GM21390 (cell line): ENCODE data around the gene NPIPA5.
"Not testable (repeated sequence)": the region's sequence is repeated elsewhere in the genome, so short reads cannot be mapped to it uniquely, and the experiment has no call there.

Experiments used
- ATAC-seq: cut with Tn5 transposase; IDR thresholded peaks from one replicate; pipeline ENCODE4 v1.9.1; 2021; ENCODE audit not compliant: unreplicated experiment

The NPIPA5 gene

DNA sequence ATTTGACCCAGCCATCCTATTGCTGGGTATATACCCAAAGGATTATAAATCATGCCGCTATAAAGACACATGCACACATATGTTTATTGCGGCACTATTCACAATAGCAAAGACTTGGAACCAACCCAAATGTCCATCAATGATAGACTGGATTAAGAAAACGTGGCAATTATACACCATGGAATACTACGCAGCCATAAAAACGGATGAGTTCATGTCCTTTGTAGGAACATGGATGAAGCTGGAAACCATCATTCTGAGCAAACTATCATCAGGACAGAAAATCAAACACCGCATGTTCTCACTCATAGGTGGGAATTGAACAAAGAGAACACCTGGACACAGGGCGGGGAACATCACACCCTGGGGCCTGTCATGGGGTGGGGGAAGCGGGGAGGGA lies 14.9 kb upstream of the NPIPA5 start:
- ATAC-seq, result not testable (repeated sequence)

DNA sequence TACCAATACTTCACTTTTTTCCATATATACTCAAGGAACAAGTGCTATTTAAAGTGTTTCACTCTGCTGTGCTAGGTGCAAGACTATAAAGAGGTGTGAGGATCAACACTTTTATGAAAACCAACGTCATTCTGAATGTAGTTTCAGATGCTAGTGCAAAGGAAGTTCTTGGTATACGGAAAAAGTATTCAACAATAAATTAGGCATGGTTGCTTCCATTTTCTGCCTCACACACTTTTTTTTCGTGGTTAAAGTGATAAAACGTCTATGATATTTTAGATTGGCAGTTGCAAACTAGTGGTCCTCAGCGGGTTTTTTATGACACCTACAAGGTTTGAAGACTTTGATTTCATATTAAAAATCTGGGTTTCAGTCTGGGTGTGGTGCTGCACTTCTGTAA lies 11.8 kb upstream of the NPIPA5 start:
- ATAC-seq, result not testable (repeated sequence)

DNA sequence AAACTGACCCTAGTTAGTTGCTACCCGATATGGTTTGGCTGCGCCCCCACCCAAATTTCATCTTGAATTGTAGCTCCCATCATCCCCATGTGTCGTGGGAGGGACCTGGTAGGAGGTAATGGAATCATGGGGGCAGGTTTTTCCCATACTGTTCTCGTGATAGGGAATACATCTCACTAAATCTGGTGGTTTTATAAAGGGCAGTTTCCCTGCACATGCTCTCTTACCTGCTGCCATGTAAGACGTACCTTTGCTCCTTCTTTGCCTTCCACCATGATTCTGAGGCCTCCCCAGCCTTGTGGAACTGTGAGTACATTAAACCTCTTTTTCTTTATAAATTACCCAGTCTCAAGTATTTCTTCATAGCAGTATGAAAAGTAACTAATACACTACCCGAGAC lies 10.0 kb upstream of the NPIPA5 start:
- not testable (repeated sequence) for ATAC-seq

DNA sequence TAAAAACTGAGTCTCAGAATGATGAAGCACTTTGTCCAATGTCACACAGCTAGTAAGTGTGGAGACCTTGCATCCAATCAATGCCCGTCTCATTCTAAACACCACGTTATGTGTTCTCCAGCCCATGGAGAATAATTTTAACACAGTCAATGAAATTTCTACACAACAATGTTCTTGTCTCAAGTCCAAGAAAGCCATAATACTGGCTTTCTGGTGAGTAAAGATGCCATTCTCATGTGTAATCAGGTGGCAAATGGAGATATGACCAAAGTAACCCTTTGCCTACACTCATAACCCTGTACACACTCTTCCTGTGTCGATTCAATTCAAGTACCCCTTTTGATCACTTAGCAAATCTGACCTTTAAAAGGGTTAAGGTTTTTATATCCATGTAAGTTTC lies 4.7 kb upstream of the NPIPA5 start:
- ATAC-seq, result not testable (repeated sequence)

DNA sequence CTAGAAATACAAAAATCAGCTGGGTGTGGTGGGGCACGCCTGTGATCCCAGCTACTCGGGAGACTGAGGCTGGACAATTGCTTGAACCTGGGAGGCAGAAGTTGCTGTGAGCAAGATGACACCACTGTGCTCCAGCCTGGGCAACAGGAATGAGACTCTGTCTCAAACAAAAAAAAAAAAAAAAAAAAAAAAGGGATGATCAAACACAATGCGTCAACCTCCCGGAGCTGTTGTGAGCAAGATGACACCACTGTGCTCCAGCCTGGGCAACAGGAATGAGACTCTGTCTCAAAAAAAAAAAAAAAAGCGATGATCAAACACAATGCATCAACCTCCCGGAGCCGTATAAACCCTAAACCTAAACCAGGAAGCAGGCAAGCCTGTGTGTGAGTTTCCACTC lies 20.6 kb downstream of the NPIPA5 start:
- ATAC-seq, result not testable (repeated sequence)

DNA sequence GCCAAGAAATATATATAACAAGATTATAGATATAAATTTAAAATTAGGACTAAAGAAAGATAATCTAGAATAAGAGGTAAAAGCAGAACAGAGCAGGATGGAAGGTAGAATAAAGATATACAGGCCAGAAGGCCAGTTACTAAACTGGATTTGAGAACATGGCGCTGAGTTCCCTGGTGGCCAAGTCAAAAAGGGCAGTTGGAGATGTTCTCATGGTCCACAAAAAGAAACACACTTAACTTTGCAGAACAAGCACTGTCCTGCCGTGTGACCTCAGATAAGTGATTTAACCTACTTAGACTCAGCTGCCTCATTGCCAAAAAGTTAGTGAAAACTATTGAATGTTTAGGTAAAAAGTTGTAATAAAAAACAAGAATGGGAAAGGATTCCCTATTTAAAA lies 23.2 kb downstream of the NPIPA5 start:
- not testable (repeated sequence) for ATAC-seq

DNA sequence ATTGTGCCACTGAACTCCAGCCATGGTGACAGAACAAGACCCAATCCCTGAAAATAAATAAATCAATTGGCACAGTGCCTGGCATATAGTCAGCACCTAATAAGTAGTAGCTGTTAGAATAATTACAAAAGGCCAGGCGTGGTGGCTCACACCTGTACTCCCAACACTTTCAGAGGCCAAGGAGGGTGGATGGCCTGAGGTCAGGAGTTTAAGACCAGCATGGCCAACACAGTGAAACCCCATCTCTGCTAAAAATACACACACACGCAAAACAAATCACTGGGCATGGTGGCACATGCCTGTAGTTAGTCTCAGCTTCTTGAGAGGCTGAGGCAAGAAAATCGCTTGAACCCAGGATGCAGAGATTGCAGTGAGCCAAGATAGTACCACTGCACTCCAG lies 25.2 kb downstream of the NPIPA5 start:
- not testable (repeated sequence) for ATAC-seq

DNA sequence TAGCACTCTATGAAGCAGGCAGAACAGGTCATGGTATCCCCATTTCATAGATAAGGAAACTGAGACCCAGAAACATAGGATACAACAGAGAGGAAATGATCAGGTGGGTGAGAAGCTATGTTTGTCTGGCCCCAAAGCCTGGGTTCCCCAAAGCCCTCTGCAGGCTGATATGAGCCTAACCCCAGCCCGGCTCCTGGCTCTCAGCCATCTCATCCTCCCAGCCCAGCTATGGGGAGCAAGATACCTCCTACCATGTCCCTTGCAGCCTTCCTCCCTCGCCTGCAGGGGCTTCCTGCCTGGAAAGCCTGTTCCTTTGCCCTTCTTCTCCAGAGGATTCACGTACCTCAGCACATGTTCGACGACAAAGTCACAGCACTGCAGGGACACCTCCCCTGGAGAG lies 26.3 kb downstream of the NPIPA5 start:
- not testable (repeated sequence) for ATAC-seq

DNA sequence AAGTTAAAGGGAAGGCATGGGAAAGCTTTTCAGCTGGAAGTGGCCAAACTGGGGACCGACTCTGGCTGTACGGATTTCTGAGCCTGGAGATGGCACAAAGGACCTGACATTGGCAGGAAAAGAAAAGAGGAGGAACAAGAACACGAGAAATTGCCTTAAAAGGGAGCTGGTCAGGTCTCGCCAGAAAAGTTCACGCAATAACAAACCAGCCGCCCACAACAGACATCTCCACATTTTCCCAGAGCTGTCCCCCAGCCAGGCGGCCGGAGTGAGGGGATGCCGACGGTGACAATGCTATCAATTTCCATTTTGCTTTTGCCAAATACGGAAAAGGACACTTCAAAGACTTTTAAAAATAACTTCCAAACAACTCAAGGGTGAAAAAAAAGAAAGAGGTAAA lies 26.8 kb downstream of the NPIPA5 start:
- ATAC-seq, result not testable (repeated sequence)

DNA sequence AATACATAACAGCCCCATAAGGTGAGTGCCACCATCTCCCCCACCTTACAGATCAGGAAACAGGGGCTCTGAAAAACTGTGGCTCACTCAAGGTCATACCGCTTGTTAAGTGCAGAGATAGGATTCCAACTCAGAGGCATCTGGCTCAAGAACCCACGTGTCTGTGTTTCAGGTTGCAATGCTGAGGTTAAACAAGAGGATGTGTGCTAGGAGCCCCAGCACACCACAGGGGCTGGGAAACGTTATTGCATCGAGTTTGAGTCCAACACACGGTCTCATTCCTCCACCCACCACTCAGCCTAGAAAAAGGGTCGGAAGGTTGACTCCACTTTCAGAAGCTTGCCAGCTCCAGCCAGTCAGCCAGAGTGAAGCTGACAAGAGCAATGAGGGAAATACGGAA lies 29.4 kb downstream of the NPIPA5 start:
- ATAC-seq, result not testable (repeated sequence)

DNA sequence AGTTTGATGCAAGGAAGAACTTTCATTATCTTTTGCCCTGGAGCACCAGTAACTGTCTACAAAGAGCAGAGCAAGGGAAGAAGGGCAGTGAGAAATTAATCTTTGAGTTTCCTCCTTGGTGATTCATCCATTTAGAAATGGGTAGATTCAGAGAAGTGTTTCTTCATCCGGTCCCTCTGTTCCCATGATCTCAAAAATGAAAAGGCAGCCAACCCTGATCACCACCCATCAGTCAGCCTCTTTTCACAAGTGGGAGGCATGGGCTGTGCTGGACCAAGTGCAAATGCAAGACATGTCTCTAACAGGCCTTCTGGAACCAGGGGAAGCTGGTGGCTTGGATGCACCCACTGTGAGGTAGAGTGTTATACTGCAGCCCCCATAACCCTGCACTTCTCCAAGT lies 35.8 kb downstream of the NPIPA5 start:
- not testable (repeated sequence) for ATAC-seq

DNA sequence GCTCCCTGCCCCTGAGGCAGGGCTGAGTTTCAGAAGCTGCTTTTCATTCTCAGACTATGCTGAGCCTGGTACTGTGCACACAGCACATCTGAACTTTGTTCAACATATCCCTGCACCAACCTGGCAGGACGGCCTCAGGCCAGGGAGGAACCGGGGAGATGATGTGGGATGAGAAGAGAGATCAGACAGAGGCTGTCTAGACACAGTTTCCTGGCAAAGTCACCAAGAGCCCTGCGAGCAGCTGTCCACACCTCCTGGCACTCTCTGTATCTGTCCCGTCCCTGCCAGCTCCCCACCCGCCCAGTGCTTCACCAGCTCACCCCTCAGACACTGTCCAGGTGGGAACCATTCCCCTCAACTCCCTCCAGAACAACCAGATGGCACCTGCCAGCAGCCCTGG lies 39.1 kb downstream of the NPIPA5 start:
- ATAC-seq, result not testable (repeated sequence)

DNA sequence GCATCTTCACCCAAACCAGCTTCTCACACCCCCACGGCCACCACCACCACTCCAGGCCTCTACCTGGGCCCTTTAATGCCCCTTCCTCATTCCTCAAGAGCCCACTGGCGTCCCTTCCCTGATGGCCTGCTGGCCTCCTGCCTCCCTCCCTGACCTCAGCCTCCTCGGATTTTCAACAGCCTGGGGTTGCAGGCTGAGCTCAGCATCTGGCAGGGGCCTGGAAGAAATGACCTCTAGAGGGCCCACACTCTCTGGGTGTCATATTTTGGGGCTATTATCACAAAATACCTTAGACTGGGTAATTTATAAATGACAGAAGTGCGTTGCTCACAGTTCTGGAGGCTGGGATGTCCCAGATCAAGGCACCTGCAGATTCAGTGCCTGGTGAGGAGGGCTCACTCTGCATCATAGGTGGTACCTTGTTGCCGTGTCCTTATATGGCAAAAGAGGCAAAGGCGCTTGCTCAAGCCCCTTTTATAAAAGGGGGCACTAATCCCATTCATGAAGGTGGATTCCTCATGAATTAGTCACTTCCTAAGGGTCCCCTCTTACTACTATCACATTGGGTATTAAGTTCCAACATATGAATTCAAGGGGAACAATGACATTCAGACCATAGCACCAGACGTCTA lies 40.0 kb downstream of the NPIPA5 start:
- not testable (repeated sequence) for ATAC-seq

DNA sequence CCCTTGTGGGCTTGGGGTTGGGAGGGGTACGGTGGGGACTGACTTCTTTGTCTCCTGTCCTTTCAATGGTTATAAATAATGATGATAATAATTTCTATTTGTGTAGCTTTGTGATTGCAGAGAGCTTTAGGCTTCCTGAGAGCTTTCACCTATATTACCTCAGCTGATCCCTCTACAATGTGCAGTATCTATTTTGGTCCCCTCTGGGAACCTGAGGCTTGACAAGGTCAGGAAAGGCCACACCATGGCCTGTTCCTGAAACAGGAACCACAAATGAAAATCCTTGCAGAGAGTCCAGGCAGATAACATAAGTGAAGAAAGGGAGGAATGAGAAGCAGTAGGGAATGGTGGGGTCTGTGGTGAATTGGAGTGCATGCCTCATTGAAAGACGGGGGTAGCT lies 42.5 kb downstream of the NPIPA5 start:
- not testable (repeated sequence) for ATAC-seq

DNA sequence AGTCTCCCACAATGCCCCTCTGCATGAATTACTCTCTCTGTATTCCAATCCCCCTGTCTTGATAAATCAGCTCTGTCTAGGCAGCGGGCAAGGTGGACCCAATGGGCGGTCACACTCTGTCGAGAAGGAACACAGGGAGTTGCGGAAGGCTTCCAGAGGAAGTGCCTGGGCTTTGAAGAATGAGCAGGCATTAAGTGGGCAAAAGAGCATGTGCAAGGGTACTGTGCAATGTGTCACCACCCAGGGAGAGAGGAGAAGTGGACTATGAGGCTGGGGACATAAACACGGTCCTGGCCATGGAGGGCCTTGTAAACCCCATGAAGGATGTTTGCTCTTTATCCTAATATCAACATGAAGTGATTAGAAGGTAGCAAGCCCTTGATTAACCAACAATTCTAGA lies 44.1 kb downstream of the NPIPA5 start:
- ATAC-seq, result not testable (repeated sequence)

DNA sequence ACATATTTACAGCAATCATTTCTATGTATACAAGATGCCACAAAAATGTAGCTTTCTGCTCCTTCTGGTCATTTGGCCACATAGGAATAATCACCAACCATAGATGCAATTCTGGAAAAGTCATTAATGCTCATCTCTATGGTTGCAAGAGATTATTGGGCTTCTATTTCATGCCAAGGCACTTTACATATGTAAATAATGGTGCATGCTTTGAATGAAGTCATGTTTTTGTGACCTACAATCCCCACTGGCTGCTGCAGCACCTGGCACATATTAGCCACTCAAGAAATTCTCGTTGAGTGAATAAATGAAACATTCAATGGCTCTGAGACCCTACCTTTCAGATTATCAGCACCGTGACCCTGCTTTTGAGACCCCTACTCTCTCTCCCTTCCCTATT lies 47.1 kb downstream of the NPIPA5 start:
- ATAC-seq, result not testable (repeated sequence)

DNA sequence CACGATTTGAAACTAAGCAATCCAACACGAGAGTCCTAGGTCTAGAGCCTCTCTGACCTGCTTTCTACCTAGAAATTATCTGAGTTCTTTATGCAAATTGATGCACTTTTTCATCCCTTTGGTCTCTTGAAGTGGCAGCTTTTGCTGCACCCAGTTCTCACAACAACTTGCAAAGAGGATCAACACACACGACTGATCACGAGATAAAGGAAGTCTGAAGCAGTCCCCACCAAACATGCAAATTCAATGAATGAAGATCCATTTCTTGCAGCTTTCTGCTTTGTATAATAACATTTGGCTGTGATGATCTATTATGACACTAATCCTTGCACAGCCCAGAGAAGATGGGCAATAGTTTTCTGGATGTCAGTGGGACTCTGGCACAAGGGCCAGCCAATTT lies 53.1 kb downstream of the NPIPA5 start:
- not testable (repeated sequence) for ATAC-seq

DNA sequence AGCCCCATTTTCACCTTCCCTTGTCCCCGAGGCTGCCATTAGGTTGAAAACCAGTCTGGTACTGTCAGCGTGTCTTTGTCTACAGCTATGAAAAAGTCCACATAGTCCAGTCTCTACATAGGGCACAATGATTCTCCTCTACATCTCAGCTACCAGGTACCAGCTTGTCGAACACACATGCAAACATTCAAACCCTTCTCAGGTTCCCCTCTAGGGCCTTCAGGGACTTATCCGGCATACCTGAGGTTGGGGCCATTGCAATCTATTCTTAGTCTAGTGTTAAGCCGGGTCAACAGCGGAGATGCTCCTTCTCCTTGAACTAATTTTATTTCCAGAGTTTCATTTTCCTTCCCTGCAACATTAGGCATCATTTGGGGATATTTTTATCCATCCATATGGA lies 54.7 kb downstream of the NPIPA5 start:
- not testable (repeated sequence) for ATAC-seq

DNA sequence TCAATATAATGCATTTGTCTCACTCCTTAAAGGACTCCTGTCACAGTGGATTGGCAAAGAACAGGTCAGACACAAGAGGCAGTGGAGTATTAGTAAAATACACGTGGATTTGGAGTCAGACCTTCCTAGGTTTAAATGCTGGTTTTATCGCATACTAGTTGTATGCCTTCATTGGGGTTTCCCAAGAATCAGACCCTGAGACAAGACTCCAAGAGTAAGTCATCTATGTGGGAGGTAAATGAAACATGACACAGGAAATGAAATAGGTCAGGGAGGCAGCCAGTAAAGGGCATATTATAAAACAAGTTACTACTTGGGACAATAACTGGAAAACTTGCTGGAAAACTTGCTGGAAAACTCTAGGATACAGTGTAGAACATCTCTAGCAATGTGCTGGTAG lies 56.9 kb downstream of the NPIPA5 start:
- not testable (repeated sequence) for ATAC-seq

DNA sequence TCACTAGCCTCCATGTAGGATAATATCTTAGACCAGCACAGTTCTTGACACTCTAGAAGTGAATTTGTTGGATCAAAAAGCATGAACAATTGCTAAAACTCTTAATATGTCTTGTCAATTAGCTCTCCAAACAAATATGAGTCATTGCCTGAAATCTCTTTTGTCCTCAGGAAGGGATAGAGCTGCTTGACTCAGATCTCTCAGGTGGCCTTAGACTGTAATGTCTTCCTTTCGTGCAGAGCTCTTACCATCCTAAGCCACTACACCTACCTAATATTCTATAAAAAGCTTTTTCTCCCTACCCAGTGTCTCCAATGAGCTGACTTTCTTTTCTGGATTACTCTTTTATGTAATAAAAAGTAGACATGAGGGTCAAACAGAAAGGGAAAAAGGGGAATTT lies 63.5 kb downstream of the NPIPA5 start:
- ATAC-seq, result not testable (repeated sequence)
